Measurements from ENCODE around the gene ADCY2.

The ADCY2 gene

DNA sequence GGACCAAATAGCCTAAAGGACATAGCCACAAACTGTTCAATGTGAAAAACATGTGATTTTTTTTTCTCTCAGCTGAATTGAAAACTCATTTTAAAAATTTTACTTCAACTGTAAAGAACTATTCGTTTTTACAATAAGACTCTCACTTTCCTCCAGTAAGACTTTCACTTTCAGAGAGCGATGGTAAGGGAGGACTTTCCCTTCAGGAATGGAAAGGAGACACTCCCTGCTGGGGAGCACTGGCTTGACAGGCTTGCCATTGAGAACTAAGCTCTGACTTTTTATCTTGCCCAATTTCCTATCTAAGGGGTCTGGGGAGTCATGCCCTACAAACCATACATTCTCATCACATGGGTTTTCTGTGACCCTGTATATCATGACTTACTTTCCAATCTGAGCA lies 268.3 kb downstream of the ADCY2 start:
- no peak for DNase-seq (ENCODE audit: low spot score)

DNA sequence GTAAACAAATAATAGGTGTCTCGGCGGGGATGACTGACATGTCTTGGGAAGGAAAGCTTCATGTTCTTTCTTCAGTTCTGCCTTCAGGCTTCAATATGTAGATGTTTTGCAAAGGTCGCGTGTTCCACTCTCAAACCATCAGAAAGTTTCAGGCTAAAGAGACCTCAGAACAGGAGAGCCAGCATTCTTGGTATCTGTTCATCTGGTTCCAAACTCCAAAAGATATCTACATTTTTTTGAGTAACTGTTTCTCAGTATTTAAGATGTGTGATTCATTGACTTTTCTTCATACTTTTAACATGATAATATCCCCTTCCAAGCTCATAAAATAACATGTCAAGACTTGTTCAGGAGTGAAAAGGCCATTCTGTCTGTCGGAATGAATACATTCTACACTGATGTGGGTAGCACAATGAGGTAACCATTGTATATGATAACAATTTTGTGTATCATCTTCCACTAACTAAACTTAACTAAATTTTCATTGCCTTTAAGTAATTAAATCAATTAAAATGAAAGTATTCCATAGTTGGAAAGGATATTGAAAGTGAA lies 271.4 kb downstream of the ADCY2 start:
- no peak for DNase-seq (ENCODE audit: low spot score)

DNA sequence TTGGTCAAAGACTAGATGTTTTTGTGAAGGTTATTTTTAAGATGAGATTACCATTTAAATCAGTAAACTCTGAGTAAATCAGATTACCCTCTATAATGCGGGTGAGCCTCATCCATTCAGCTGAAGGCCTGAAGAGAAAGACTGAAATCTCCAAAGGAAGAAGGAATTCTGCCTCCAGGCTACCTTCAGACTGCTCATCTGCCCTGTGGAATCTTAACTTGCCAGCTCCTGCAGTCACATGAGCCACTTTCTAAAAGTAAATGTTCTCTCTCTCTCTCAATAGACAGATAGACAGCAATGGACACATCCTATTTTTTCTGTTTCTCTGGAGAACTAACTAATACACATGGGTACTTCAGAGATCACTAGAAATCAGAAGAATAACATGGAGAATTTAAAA lies 272.2 kb downstream of the ADCY2 start:
- DNase-seq (ENCODE audit: low spot score), result no peak

DNA sequence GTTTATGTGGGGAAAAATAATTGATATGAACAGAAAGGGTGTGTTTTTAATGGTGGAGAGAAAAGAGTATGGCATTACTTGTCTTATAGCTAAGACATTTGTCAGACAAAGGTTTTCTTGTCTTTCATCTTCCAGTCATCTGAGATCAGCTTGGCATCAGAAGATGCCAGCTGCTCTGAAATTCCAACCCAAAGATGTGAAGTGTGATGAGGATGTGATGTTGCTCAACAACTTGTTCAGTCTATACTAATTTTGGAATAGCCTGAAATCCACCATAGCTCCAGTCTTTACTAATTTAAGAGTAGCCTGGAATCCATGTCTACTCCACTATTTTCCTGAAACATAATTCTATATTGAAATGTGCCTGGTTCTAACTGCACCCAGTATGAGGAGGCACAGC lies 272.7 kb downstream of the ADCY2 start:
- no peak for DNase-seq (ENCODE audit: low spot score)

DNA sequence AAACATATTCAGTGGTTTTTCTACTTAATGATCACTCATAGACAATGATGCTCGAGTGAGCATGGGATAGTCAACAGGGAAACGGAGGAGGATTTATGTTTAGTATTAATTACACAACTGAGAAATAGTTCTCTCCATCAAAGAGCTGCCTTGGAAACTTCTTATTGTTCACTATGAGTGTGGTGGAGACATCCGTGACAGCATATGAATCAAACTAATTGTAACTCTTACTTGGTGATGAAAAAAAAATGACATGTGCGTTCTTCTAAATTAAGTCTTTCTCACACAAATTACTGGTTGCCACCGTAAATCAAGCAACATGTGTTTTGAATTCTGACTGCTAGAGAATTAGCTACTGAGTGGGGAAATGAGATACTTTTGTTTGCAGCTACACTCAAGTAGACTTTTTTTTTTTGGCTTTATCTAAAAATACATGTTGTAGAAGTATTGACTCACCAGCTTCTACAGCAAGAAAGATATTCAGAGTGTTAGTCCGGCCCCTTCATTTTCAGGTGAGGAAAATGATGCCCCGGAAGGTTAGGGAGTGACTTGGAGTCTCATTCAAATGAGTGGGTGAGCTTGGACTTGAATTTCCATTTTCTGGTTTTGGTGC lies 275.5 kb downstream of the ADCY2 start:
- no peak for DNase-seq (ENCODE audit: low spot score)

DNA sequence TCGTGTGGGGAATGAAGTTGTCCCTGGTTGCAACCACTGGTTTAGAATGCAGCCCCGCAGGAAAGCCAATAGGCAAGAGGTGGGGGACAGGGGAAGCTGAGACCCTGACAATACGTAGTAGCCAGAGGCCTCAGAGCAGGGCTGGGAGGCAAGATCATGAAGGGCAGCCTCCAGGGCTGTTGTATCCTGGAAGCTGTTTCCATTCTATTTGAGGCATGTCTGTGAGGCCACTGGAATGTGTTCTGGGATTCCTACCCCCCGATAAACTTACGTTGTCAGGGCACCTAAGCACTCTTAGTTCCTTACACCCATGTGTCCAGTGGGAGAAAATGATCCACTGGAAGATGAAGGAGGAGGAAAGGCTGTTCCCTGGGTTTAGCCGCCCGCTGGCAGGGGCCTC lies 277.7 kb downstream of the ADCY2 start:
- no peak for DNase-seq (ENCODE audit: low spot score)

DNA sequence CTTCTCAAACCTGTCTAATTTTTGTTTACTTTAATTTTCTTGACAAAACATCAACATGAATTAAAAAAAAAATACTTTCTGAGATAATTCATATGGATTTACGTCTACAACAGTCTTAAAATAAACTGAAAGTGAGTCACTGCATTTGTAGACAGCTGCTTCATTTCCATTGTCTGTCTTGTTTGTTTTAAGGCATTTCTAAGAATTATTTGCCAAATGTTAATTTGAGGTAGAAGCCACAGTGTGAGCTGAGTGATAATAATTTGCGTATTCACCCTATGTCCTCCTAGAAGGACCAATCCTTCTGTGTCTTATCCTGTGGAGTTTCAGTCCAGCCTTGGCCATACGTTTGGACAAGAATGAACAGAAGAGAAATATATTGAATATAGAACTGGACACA lies 280.5 kb downstream of the ADCY2 start:
- DNase-seq (ENCODE audit: low spot score), result no peak

DNA sequence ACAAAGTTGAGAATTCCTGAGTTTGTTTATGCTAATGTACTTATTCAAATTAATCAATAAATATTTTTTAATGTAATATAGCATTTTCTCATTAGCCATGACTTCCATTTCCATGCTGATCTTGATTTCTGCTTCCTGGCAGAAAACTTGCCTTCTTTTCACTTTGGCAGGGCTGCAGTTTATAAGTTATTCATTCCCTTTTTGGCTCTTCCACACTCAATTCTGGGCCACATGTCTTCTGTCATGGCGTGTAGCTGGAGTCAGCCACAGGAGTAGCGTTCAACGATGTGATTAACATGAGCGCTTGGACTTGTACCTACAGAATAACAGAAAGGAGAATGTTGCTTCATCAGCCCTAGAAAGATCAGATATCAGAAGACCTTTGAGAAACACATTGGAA lies 282.1 kb downstream of the ADCY2 start:
- DNase-seq (ENCODE audit: low spot score), result no peak

DNA sequence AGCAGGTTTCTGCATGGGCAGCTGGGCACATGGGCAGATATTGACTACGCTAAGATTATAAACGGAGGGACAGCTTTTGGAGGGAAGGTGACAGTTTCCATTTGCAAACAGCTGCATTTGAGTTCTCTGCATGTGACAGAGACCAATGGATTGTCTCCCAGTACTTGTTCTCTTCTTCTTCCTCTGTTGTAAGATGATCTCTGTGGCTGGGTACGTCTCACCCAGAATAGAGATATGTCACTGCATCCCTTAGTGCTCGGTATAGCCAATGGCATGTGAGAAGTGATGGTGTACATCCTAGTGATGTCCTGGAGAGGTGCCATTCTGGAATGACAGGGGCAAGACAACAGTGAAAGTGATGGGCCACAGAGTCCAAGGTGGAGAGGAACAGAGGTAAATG lies 283.7 kb downstream of the ADCY2 start:
- no peak for DNase-seq (ENCODE audit: low spot score)

DNA sequence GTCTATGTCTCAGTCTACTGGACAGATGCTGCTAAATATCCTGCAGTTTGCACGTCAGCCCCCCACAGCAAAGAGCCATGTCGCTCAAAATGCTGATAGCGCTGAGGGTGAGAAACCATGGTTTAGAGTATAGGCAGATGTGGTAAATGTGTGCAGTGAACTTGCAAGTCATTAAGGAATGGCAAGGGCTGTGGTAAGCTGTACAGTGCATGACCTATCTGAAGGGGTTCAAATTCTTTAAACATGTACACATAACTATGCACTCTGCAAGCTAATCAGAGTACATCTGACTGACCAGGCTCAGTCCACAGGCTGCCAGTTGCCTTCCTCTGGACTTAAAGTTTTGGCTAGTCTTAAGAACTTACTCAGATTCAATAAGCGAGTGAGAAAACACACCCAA lies 284.3 kb downstream of the ADCY2 start:
- no peak for DNase-seq (ENCODE audit: low spot score)

DNA sequence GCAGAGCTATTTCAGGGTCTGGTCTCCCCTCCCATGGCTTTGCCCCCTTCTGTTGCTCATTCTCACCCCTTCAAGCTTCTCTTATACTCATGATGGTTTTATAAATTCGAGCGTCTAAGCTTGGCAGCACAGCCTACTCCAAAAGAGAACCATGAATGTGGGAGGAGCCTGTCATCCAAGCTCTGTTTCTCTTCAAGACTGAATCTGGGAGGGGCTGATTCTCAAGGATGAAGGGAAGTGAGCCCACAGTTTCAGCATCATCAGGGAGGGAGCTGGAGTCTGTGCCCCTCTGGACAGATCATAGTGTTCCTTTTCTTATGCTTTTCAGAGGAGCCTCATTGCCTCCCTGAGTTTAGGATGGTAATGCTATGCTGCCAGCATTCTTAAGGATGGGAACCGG lies 286.4 kb downstream of the ADCY2 start:
- no peak for DNase-seq (ENCODE audit: low spot score)

DNA sequence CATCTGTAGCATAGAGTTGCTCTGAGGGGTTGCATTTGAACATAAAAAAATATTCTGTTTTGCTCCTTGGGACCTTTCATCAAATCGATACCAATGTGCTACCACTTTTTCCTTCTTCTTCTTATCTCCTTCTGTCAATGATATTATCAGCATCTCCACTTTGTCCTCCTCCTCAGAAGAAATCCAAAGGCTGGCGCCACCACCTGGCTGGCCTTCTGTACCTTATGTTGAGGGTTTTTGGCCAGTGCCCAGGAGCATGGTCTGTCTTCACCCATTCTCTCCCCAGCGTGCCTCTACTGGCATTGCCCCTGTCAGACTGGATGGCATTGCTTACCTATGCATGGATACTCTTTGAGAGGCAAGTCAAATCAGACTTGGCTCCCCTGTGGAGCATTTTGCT lies 287.8 kb downstream of the ADCY2 start:
- no peak for DNase-seq (ENCODE audit: low spot score)

DNA sequence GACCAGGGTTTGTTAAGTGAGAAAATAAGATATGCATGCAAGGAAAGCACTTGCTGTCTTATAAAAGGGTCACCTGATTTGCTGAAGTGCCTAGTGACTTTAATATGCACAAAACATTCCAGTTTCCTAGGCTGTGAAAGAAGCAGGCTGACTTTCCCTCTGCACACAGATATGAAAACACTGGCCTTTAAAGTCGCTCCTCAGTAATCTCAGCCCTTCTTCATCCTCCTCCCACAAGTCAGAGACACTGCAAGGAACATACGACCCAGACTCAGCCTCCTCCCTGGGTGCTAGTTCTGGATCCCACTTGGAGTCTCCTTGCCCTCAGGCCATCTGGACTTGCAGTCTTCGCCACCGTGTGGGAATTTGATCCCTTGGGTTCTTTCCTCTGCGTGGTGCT lies 288.9 kb downstream of the ADCY2 start:
- DNase-seq (ENCODE audit: low spot score), result no peak

DNA sequence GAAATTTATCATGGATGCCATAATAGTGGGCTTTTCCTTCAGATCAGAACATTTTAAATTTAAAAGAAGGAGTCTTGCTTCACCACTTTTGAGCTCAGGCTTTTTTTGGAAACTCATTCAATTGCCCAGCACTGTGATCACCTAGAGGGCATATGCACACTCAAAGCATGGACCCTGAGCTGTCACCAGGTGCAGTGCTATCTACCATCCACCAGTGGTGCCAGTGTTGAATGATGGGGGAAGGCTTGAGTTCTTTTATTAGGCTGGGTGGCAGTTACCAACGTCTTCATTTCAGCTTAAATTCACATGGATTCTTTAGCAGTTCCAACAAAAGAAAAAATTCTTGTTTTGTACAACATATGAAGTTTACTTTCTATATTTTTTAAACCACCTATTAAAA lies 290.9 kb downstream of the ADCY2 start:
- peak; percentile 49 for DNase-seq (ENCODE audit: low spot score)

DNA sequence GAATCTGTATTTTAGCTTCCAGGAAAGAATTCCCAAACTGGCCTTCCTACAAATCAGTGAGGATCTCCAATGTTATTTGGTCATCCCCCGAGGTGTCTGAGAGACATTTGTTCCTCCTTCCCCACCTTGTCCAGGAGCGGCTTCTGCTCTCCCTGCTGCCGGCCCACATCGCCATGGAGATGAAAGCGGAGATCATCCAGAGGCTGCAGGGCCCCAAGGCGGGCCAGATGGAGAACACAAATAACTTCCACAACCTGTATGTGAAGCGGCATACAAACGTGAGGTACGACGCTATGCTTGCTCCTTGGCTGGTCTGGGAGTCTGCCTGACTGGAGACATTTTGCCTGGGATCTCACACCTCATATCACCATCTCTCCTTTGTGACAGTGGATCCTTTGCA lies 294.6 kb downstream of the ADCY2 start:
- DNase-seq (ENCODE audit: low spot score), result no peak

DNA sequence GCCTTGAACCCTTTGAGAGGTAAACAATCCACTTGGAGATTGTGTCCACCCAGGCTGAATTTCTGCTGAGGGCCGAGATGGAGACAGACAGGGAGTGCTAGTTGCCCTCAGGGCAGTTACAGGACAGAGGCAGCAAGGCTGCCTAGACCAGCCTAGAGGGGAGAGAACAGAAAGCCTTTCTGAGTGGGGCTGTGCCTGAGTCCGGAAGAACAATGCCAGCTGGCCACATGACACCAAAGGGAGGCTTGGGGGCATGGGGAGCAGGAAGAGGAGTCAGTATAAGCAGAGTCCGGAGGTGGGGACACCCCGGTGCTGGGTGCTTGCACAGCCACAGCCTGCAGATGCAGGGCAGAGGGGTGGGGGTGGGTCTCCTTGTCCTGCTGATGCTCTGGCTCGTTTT lies 309.3 kb downstream of the ADCY2 start:
- no peak for DNase-seq (ENCODE audit: low spot score)

DNA sequence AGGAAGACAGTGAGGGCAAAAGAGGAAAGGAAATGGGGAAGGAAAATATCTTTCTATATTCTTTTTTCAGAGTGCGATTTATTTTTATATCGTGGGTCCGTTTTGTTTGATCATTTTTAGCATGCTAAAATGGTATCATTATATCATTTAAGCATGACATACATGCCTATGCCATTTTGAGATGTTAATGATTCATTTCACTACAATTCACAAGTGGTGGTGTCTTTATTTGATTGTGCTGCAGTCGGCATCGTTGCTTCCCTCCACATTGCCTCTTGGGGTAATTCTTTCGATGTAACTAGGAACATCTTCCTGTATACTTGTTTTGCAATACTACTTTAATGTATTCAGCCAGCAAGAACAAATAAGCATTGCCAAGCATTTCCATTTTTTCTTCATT lies 309.8 kb downstream of the ADCY2 start:
- DNase-seq (ENCODE audit: low spot score), result no peak

DNA sequence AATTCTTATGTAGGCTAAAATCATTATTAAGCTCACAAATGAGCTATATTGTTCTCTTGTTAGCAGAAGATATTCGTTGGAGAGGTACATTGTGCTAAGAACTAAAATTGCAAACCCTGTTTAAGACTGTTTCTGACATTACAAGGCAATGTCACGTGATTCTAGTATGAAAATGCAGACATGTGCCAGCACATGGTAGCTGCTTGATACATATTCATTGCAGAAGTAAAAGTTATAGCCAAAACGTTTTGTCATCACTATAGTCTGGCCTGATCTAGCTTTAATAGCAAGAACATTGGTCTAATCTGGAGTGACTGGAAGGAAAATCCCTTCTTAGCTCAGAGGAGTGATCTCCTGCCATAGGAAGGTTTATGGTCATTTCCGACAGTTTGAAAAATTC lies 310.3 kb downstream of the ADCY2 start:
- DNase-seq (ENCODE audit: low spot score), result no peak

DNA sequence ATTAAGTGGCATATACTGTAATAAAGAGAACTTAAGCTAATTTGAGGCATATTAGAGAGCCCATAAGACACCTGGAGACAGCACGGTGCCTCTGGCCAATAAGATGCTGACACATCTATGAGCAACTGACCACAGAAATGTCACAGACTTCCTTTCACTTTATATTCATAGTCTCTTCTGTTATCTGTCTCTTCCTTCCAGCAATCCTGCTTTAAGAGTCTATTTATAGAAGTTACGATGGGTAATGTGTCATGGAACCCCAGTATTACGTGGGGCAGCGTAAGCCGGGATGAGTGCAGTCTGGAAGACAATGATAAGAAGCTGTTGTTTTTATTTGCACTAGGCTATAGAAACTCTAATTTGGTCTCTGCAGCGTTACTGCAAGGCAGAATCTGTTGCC lies 318.2 kb downstream of the ADCY2 start:
- DNase-seq (ENCODE audit: low spot score), result no peak

DNA sequence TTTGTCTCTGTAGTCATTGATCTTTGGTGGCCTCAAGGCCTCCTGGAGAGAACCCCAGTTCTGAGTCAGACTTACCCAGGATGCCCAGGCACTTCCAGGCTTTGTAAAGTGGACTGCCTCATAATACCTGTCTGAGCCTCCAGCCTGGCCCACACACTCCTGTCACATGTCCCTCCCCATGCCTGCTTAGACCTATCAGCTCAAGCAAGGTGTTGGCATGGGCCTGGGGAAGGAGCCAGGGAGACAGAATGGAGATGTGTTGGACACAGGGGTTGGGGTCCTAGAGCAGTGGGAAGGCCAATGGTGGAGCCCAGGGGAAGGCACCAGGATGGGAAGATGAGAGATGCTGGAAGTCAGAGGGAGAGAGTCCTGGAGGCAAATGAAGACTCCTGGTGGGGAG lies 318.8 kb downstream of the ADCY2 start:
- DNase-seq (ENCODE audit: low spot score), result no peak

DNA sequence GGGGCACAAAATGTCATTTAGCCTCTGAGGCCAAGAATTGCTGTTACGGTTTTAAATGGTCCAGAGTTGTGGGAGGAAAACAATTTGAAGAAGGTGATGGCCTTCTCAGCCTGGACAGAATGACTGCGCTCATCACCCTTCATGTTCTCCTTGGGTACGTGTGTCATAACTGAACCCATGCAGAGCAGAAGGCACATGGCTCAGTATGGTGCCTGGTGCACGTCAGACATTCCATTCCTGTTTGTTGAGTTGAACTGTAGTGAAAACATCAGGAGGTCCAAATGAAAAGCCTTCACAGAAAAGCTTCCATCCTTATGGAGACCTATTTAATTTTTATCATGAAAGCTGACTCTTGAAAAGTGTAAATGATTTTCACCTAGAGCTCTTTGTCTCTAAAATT lies 321.8 kb downstream of the ADCY2 start:
- DNase-seq (ENCODE audit: low spot score), result no peak

DNA sequence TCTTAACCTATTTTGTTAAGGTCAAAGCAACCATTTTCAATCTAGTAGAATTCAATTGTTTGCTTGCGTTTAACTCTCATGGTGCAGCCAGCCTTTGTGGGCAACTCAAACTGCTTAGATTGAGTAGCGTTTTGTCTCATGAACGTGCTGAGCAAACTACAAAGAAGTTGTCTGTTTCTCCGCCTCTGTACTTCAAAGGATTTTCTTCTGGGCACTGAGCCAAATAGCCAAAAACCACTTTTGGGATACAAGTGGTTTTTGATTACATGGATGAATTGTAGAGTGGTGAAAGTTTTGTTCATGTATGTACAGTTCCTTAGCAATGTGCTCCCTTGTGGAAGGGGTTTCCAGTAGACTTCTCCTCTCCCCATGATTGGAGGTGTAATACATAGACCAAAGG lies 332.1 kb downstream of the ADCY2 start:
- DNase-seq (ENCODE audit: low spot score), result no peak

DNA sequence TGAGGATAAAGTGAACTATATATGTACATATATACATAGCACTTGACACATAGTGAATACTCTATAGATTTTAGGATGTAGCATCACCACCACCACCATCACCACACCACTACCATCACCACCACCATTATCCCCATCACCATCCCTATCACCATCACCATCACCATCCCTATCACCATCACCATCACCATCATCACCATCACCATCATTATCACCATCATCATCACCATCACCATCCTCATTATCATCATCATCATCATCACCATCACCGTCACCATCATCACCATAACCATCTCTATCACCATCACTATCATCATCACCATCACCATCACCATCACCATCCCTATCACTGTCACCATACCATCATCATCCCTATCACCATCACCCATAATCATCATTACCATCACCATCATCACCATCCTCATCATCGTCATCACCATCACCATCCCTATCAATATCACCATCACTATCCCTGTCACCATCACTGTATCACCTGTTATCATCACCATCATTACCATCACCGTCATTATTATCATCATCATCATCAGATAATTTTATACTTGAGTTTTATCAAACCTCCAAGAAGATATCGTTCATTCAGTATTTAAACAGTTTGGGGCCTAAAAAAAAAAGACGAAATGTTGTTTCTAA lies 345.6 kb downstream of the ADCY2 start:
- no peak for DNase-seq (ENCODE audit: low spot score)

DNA sequence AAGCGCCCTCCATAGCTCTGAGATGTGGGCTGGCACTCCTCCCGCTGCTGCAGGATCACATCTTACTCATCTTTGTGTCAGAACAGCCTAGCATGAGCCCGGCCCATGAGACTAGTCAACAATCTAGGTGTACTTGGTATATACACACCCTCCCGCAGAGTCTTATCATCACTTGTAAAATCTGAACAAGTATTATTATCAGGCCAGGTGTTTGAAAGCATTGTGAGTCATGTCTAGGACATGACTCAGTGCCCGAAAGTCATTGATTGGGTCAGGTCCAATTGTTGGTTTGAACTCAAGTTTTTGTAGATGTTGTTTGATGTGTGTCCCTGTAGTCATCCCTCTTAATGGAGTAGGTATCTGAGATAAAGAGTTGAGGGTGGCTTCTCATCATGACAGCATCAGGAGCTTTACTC lies 346.3 kb downstream of the ADCY2 start:
- DNase-seq (ENCODE audit: low spot score), result no peak
